ENCODE data around the gene KIRREL2. TPM values are rescaled to one million over a fixed set of nuclear protein-coding genes. Genes with fewer than 3 reads are reported as not detected.
"Not testable (repeated sequence)": the region's sequence is repeated elsewhere in the genome, so short reads cannot be mapped to it uniquely, and the experiment has no call there.

Gene KIRREL2
- total RNA-seq, 1 experiment from 2014 or later, result not detected

DNA sequence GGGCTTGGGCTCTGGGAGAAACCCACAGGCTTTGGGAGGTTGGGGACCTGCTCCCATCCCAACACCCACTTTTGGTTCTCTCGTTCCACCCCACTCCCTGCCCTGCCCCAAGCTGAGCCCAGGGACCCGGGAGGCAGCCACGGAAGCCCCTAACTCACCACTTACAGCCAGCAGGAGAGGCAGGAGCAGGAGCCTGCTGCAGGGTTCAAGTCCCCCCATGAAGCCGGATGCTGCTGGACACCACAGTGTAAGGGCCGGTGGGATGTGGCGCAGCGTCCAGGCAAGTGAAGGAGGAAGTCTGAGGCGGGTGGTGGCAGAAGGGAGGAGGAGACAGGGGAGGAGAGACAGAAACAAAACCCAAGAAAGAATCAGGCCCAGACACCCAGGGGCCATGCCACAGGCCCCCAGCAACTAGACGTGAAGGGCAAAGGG is 51.3 kb downstream of the KIRREL2 start, which contains the start of gene TYROBP:
TSS of gene TYROBP (minus strand) at position 286 of the 432 bp plus-strand sequence. CDS start at position 219, 67 bp downstream.
- H3K9me3 ChIP-seq (ENCODE audit: low read length), result no peaks in the 10 kb centered on the region
- peak; percentile 5 for DNase-seq
- H4K20me1 ChIP-seq (ENCODE audit: insufficient read depth, low read depth, low read length), result no peaks in the 10 kb centered on the region
- no peaks in the 10 kb centered on the region for H3K27me3 ChIP-seq (ENCODE audit: low read length)
- no peak within 1 kb of the TSS for H3K4me3 ChIP-seq (ENCODE audit: low read length)
- H2AFZ ChIP-seq (ENCODE audit: low read length), result no peak within 1 kb of the TSS
- no peak within 1 kb of the TSS for H3K4me2 ChIP-seq (ENCODE audit: low read depth, low read length, poor library complexity, severe bottlenecking)
- H3K79me2 ChIP-seq (ENCODE audit: low read length), result no peaks in the 10 kb centered on the region
- no peak within 1 kb of the TSS for H3K27ac ChIP-seq (ENCODE audit: low read length)
- peaks cover 21% of the 10 kb centered on the region for H3K4me1 ChIP-seq (ENCODE audit: low read length)
- H3K9me2 ChIP-seq (replicated peaks; ENCODE audit: insufficient read depth, low read length), result no peaks in the 10 kb centered on the region
- H3K9ac ChIP-seq (ENCODE audit: low read length), result no peak within 1 kb of the TSS
- H3K36me3 ChIP-seq (ENCODE audit: insufficient read depth, low read length), result no peaks in the 10 kb centered on the region

DNA sequence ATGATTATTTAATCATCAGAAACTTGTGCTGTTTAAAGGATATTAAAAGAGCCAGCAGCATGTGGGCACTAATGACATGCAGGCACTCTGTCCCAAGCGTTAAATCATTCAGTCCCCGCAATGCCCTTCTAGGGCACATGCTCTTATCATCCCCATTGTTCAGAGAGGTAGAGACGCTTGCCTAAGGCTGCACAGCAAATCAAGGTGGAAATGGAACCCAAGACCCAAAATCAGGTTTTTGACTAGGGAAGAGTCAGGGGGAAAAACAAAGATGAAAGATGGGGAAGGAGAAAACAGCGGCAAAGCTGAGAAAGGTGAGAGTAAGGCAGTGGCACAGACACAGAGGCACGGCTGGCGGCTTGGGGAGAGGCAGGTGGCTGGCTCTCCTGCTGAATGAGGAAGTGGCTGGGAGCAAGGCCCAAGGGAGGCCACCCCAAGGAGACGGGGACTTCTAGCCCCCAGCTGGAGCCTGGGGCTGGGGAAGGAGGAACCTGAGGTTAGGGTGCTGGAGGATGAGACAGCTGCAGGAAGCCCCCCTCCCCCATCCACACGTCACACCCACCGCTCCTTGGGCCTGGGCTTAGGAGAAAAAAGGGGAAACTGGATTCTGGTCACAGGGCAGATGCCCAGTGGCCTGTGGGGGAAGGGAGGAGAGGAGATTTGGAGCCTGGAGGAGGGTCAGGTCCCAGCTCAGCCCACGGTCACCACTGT is 52.4 kb downstream of the KIRREL2 start:
- H3K4me3 ChIP-seq (ENCODE audit: low read length), result no peak overlapping the region
- H3K27me3 ChIP-seq (ENCODE audit: low read length), result no peaks in the 10 kb centered on the region
- no peaks in the 10 kb centered on the region for H4K20me1 ChIP-seq (ENCODE audit: insufficient read depth, low read depth, low read length)
- H3K36me3 ChIP-seq (ENCODE audit: insufficient read depth, low read length), result no peaks in the 10 kb centered on the region
- H3K27ac ChIP-seq (ENCODE audit: low read length), result no peak overlapping the region
- peak overlapping the region; percentile 7; the same call in 1 of the 2 replicates for H3K9ac ChIP-seq (ENCODE audit: low read length)
- peak; percentile 69 for DNase-seq
- H3K9me3 ChIP-seq (ENCODE audit: low read length), result no peaks in the 10 kb centered on the region
- peaks cover 11% of the 10 kb centered on the region for H3K4me1 ChIP-seq (ENCODE audit: low read length)
- no peak overlapping the region for H2AFZ ChIP-seq (ENCODE audit: low read length)
- H3K79me2 ChIP-seq (ENCODE audit: low read length), result no peaks in the 10 kb centered on the region
- no peaks in the 10 kb centered on the region for H3K9me2 ChIP-seq (replicated peaks; ENCODE audit: insufficient read depth, low read length)
- H3K4me2 ChIP-seq (ENCODE audit: low read depth, low read length, poor library complexity, severe bottlenecking), result peak overlapping the region; percentile 28

DNA sequence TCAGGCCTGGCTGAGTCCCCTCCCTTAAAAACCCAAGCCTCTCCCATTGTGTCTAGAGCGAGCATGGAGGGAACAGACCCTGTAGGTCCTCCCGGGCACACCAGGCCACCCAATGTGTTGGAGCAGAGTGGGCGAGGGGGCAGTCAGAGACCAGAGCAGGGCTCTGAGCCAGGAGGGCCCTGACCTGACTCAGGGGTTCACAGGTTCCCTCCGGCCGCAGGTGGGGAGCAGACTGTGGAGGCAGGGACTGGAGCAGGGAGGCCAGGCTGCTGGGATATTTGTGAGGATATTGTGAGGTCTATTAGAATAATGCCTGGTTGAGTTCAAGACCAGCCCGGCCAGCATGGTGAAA is 52.9 kb downstream of the KIRREL2 start:
- no peak overlapping the region for H3K4me3 ChIP-seq (ENCODE audit: low read length)

DNA sequence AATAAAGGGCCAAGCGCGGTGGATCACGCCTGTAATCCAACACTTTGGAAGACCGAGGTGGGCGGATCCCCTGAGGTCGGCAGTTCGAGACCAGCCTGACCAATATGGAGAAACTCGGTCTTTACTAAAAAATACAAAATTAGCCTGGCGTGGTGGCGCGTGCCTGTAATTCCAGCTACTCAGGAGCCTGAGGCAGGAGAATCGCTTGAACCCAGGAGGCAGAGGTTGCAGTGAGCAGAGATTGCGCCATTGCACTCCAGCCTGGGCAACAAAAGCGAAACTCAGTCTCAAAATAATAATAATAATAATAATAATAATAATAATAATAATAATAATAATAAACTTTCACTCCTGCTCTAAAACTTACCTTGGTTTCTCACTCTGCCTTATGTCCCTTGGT is 53.6 kb downstream of the KIRREL2 start:
- not testable (repeated sequence) for H3K36me3 ChIP-seq (ENCODE audit: insufficient read depth, low read length); H3K4me3 ChIP-seq (ENCODE audit: low read length); H2AFZ ChIP-seq (ENCODE audit: low read length); H3K9ac ChIP-seq (ENCODE audit: low read length); H3K9me2 ChIP-seq (replicated peaks; ENCODE audit: insufficient read depth, low read length); H4K20me1 ChIP-seq (ENCODE audit: insufficient read depth, low read depth, low read length); H3K79me2 ChIP-seq (ENCODE audit: low read length); H3K4me2 ChIP-seq (ENCODE audit: low read depth, low read length, poor library complexity, severe bottlenecking); H3K27ac ChIP-seq (ENCODE audit: low read length); H3K9me3 ChIP-seq (ENCODE audit: low read length); H3K27me3 ChIP-seq (ENCODE audit: low read length)
- H3K4me1 ChIP-seq (ENCODE audit: low read length), result peaks cover 11% of the 10 kb centered on the region
- DNase-seq, result peak; percentile 19

More for the DNA sequence above, 52.9 kb downstream of the KIRREL2 start:
- Histone ChIP-seq H3K9ac (ENCODE audit: low read length) (peak overlapping the region; percentile 7; the same call in 1 of the 2 replicates), H3K36me3 (ENCODE audit: insufficient read depth, low read length) (no peaks in the 10 kb centered on the region), H4K20me1 (ENCODE audit: insufficient read depth, low read depth, low read length) (no peaks in the 10 kb centered on the region), H3K27ac (ENCODE audit: low read length) (no peak overlapping the region), H3K4me1 (ENCODE audit: low read length) (peaks cover 11% of the 10 kb centered on the region), H3K9me3 (ENCODE audit: low read length) (no peaks in the 10 kb centered on the region), H3K27me3 (ENCODE audit: low read length) (no peaks in the 10 kb centered on the region), H2AFZ (ENCODE audit: low read length) (no peak overlapping the region), H3K9me2 (replicated peaks; ENCODE audit: insufficient read depth, low read length) (no peaks in the 10 kb centered on the region), H3K4me2 (ENCODE audit: low read depth, low read length, poor library complexity, severe bottlenecking) (peak overlapping the region; percentile 28), H3K79me2 (ENCODE audit: low read length) (no peaks in the 10 kb centered on the region)
- DNase-seq, result peak; percentile 29

DNA sequence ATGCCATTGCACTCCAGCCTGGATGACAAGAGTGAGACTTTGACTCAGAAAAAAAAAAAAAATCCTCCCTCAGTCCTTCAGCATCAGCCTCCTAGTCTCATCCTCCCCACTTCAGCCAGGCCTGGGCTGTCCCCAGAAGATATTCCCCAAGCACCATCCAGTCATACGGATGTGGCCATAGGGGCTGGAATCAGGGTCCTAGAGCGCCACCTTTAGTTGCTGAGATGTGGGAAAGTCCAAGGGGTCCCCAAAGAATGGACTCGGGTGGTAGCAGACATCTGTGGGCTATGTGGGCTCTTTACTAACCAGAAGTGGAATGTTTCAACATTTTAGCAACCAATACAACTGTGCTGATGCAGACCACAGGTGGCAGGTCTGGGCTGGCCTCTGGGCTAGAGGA is 54.5 kb downstream of the KIRREL2 start:
- no peaks in the 10 kb centered on the region for H3K9me2 ChIP-seq (replicated peaks; ENCODE audit: insufficient read depth, low read length)
- H3K4me1 ChIP-seq (ENCODE audit: low read length), result peaks cover 11% of the 10 kb centered on the region
- H3K36me3 ChIP-seq (ENCODE audit: insufficient read depth, low read length), result no peaks in the 10 kb centered on the region
- H3K27me3 ChIP-seq (ENCODE audit: low read length), result no peaks in the 10 kb centered on the region
- no peaks in the 10 kb centered on the region for H4K20me1 ChIP-seq (ENCODE audit: insufficient read depth, low read depth, low read length)
- H3K79me2 ChIP-seq (ENCODE audit: low read length), result no peaks in the 10 kb centered on the region
- no peaks in the 10 kb centered on the region for H3K9me3 ChIP-seq (ENCODE audit: low read length)
- no peak overlapping the region for H3K4me3 ChIP-seq (ENCODE audit: low read length)
- no peak overlapping the region for H3K4me2 ChIP-seq (ENCODE audit: low read depth, low read length, poor library complexity, severe bottlenecking)
- H3K9ac ChIP-seq (ENCODE audit: low read length), result no peak overlapping the region
- no peak overlapping the region for H2AFZ ChIP-seq (ENCODE audit: low read length)
- DNase-seq, result peak; percentile 45
- no peak overlapping the region for H3K27ac ChIP-seq (ENCODE audit: low read length)

DNA sequence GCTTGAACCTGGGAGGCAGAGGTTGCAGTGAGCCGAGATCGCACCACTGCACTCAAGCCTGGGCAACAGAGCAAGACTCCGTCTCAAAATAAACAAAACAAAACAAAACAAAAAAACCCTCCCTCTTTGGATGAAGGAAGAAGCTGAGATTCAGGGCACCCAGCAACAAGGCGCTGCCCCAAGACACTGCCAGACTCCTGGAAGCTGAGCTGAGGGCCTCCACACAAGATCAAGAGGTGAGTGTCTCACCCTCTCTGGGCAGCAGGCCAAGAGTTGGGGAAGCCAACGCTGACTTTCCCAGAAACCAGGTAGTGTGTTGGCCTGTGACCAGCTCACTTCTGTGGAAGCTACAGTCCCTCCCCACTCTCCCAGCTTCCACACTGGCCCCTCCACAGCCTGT is 55.1 kb downstream of the KIRREL2 start:
- Histone ChIP-seq H4K20me1 (ENCODE audit: insufficient read depth, low read depth, low read length) (no peaks in the 10 kb centered on the region), H3K27ac (ENCODE audit: low read length) (no peak overlapping the region), H3K9me3 (ENCODE audit: low read length) (no peaks in the 10 kb centered on the region), H2AFZ (ENCODE audit: low read length) (no peak overlapping the region), H3K4me3 (ENCODE audit: low read length) (no peak overlapping the region), H3K4me1 (ENCODE audit: low read length) (peaks cover 11% of the 10 kb centered on the region), H3K79me2 (ENCODE audit: low read length) (no peaks in the 10 kb centered on the region), H3K4me2 (ENCODE audit: low read depth, low read length, poor library complexity, severe bottlenecking) (no peak overlapping the region), H3K9me2 (replicated peaks; ENCODE audit: insufficient read depth, low read length) (no peaks in the 10 kb centered on the region), H3K36me3 (ENCODE audit: insufficient read depth, low read length) (no peaks in the 10 kb centered on the region), H3K27me3 (ENCODE audit: low read length) (no peaks in the 10 kb centered on the region), H3K9ac (ENCODE audit: low read length) (no peak overlapping the region)
- no peak for DNase-seq

DNA sequence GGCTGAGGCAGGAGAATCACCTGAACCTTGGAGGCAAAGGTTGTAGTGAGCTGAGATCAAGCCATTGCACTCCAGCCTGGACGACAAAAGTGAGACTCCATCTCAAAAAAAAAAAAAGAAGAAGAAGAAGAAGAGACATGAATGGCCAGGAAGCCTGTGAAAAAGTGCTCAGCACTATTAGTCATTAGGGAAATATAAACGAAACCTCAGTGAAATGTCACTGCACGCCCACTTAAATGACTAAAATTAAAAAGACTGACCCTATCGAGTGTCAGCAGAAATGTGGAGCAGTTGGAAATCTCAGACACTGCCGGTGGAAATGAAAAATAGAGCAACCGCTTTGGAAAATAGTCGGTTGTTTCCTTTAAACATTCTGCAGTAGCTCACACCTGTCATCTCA is 56.9 kb downstream of the KIRREL2 start:
- no peak overlapping the region for H3K4me2 ChIP-seq (ENCODE audit: low read depth, low read length, poor library complexity, severe bottlenecking)
- no peak overlapping the region for H3K9ac ChIP-seq (ENCODE audit: low read length)

DNA sequence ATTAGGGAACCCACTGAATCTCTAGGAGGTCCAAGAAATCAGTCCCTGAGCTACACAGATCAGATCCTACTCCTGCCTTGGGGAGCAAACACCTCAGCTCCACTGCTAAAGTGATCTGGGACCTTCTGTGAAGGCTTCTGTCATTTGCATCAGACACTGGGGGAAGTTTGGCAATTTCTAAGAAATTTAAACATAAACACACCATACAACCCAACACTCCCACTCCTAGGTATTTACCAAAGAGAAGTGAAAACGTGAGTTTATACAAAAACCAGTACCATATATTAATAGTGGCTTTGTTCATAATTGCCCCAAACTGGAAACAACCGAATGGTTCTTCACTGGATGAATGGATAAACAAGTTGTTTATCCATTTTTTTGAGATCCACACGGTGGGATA is 58.7 kb downstream of the KIRREL2 start:
- no peak overlapping the region for H3K27ac ChIP-seq (ENCODE audit: low read length)
- H3K36me3 ChIP-seq (ENCODE audit: insufficient read depth, low read length), result no peaks in the 10 kb centered on the region
- no peak overlapping the region for H3K4me2 ChIP-seq (ENCODE audit: low read depth, low read length, poor library complexity, severe bottlenecking)
- H3K9me2 ChIP-seq (replicated peaks; ENCODE audit: insufficient read depth, low read length), result no peaks in the 10 kb centered on the region
- no peak overlapping the region for H3K4me3 ChIP-seq (ENCODE audit: low read length)
- H3K79me2 ChIP-seq (ENCODE audit: low read length), result no peaks in the 10 kb centered on the region
- no peaks in the 10 kb centered on the region for H3K27me3 ChIP-seq (ENCODE audit: low read length)
- no peak for DNase-seq
- H3K4me1 ChIP-seq (ENCODE audit: low read length), result no peaks in the 10 kb centered on the region
- H4K20me1 ChIP-seq (ENCODE audit: insufficient read depth, low read depth, low read length), result no peaks in the 10 kb centered on the region
- no peak overlapping the region for H2AFZ ChIP-seq (ENCODE audit: low read length)
- no peaks in the 10 kb centered on the region for H3K9me3 ChIP-seq (ENCODE audit: low read length)
- no peak overlapping the region for H3K9ac ChIP-seq (ENCODE audit: low read length)

More for the DNA sequence above, 56.9 kb downstream of the KIRREL2 start:
- H3K4me1 ChIP-seq (ENCODE audit: low read length), result peaks cover 11% of the 10 kb centered on the region
- H3K9me3 ChIP-seq (ENCODE audit: low read length), result no peaks in the 10 kb centered on the region
- no peak overlapping the region for H3K27ac ChIP-seq (ENCODE audit: low read length)
- H2AFZ ChIP-seq (ENCODE audit: low read length), result no peak overlapping the region
- H3K9me2 ChIP-seq (replicated peaks; ENCODE audit: insufficient read depth, low read length), result no peaks in the 10 kb centered on the region
- H3K36me3 ChIP-seq (ENCODE audit: insufficient read depth, low read length), result no peaks in the 10 kb centered on the region
- H3K79me2 ChIP-seq (ENCODE audit: low read length), result no peaks in the 10 kb centered on the region
- no peaks in the 10 kb centered on the region for H4K20me1 ChIP-seq (ENCODE audit: insufficient read depth, low read depth, low read length)
- H3K4me3 ChIP-seq (ENCODE audit: low read length), result no peak overlapping the region
- DNase-seq, result peak; percentile 40
- H3K27me3 ChIP-seq (ENCODE audit: low read length), result no peaks in the 10 kb centered on the region

Data from Karpas-422 (cell line).